ENCODE results near the gene THYN1.
"Not testable (repeated sequence)": the region's sequence is repeated elsewhere in the genome, so short reads cannot be mapped to it uniquely, and the experiment has no call there.

The THYN1 gene

GRCh38 chr11:134253188-134253993 lies at the start of gene THYN1, which contains the start of gene ACAD8:
TSS of gene THYN1 (minus strand) at chr11:134253352. CDS start at chr11:134252882, 470 bp downstream.
TSS of gene ACAD8 (plus strand) at chr11:134253568. CDS start at chr11:134253601, 33 bp downstream.
- DNase-seq: peak; percentile 99

GRCh38 chr11:134294664-134295063 lies 41.5 kb upstream of the THYN1 start:
- DNase-seq: no peak

GRCh38 chr11:134293119-134294113 lies 40.3 kb upstream of the THYN1 start:
- DNase-seq: no peak

GRCh38 chr11:134292661-134293060 lies 39.5 kb upstream of the THYN1 start:
- DNase-seq: no peak

- no peak for DNase-seq
Measured at GRCh38 chr11:134291196-134291595, 38.0 kb upstream of the THYN1 start.

- DNase-seq: no peak
Measured at GRCh38 chr11:134290646-134291045, 37.5 kb upstream of the THYN1 start.

- peak; percentile 76 for DNase-seq
Measured at GRCh38 chr11:134289789-134290188, 36.6 kb upstream of the THYN1 start.

GRCh38 chr11:134289167-134289566 lies 36.0 kb upstream of the THYN1 start:
- DNase-seq: no peak

GRCh38 chr11:134288486-134288885 lies 35.3 kb upstream of the THYN1 start:
- DNase-seq: no peak

GRCh38 chr11:134287561-134287960 lies 34.4 kb upstream of the THYN1 start:
- no peak for DNase-seq

GRCh38 chr11:134284349-134284748 lies 31.2 kb upstream of the THYN1 start:
- DNase-seq: not testable (repeated sequence)

- DNase-seq: no peak
Measured at GRCh38 chr11:134283461-134284230, 30.5 kb upstream of the THYN1 start.

GRCh38 chr11:134282121-134283045 lies 29.2 kb upstream of the THYN1 start:
- DNase-seq: no peak

GRCh38 chr11:134281635-134282034 lies 28.5 kb upstream of the THYN1 start:
- not testable (repeated sequence) for DNase-seq

- DNase-seq: no peak
Measured at GRCh38 chr11:134278356-134278755, 25.2 kb upstream of the THYN1 start.

GRCh38 chr11:134277183-134278001 lies 24.2 kb upstream of the THYN1 start:
- DNase-seq: peak; percentile 67

GRCh38 chr11:134276396-134277182 lies 23.4 kb upstream of the THYN1 start:
- DNase-seq: peak; percentile 61

- peak; percentile 84 for DNase-seq
Measured at GRCh38 chr11:134275534-134276395, 22.6 kb upstream of the THYN1 start, which contains the start of gene GLB1L3. TSS of gene GLB1L3 (plus strand) at chr11:134276379. CDS start at chr11:134276741, 362 bp downstream.

- DNase-seq: no peak
Measured at GRCh38 chr11:134275188-134275533, 22.0 kb upstream of the THYN1 start.
